Karpas-422 (cell line): ENCODE results near the gene ARRDC4. TPM values are rescaled to one million over a fixed set of nuclear protein-coding genes. Genes with fewer than 3 reads are reported as not detected.

Source experiments
- DNase-seq: peaks from one replicate; pipeline ENCODE4 v3.0.0-alpha.2; 2015
- H2AFZ ChIP-seq: fragments of 200-600 bp; sonication (generic); 2 replicates; pipeline ENCODE4 v1.6.1; 2014; ENCODE audit warnings: antibody characterized with exemption, low read length, mixed read lengths
- H3K27ac ChIP-seq: fragments of 200-600 bp; sonication (generic); 2 replicates; pipeline ENCODE4 v1.5.1; 2014; ENCODE audit warnings: mild to moderate bottlenecking, low read length, moderate library complexity
- H3K27me3 ChIP-seq: fragments of 200-600 bp; sonication (generic); 2 replicates; pipeline ENCODE4 v1.6.1; 2014; ENCODE audit warnings: low read length, mixed read lengths
- H3K36me3 ChIP-seq: fragments of 200-600 bp; sonication (generic); 2 replicates; pipeline ENCODE4 v1.6.1; 2014; ENCODE audit warnings: low read length, mixed read lengths; ENCODE audit not compliant: insufficient read depth
- H3K4me1 ChIP-seq: fragments of 200-600 bp; sonication (generic); 2 replicates; pipeline ENCODE4 v1.6.1; 2014; ENCODE audit warnings: mild to moderate bottlenecking, low read length, mixed read lengths
- H3K4me2 ChIP-seq: fragments of 200-600 bp; sonication (generic); 2 replicates; pipeline ENCODE4 v1.6.1; 2014; ENCODE audit warnings: low read length, low read depth, mild to moderate bottlenecking; ENCODE audit not compliant: poor library complexity, severe bottlenecking
- H3K4me3 ChIP-seq: fragments of 200-600 bp; sonication (generic); 2 replicates; pipeline ENCODE4 v1.5.1; 2014; ENCODE audit warnings: mild to moderate bottlenecking, antibody characterized with exemption, low read length, mixed read lengths
- H3K79me2 ChIP-seq: fragments of 200-600 bp; sonication (generic); 2 replicates; pipeline ENCODE4 v1.6.1; 2014; ENCODE audit warnings: mild to moderate bottlenecking, low read length, mixed read lengths
- H3K9ac ChIP-seq: fragments of 200-600 bp; sonication (generic); 2 replicates; pipeline ENCODE4 v1.6.0; 2014; ENCODE audit warnings: low read length
- H3K9me2 ChIP-seq: fragments of 200-600 bp; sonication (generic), shearing (Covaris generic); replicated peaks from 2 replicates; pipeline ENCODE4 v1.6.0; 2014; ENCODE audit warnings: mild to moderate bottlenecking, low read length, moderate library complexity; ENCODE audit not compliant: insufficient read depth
- H3K9me3 ChIP-seq: fragments of 300-700, 200-600 bp; sonication (generic); 2 replicates; pipeline ENCODE4 v1.6.1; 2014; ENCODE audit warnings: low read length, mixed read lengths
- H4K20me1 ChIP-seq: fragments of 200-600 bp; sonication (generic); 2 replicates; pipeline ENCODE4 v1.6.1; 2014; ENCODE audit warnings: mild to moderate bottlenecking, antibody characterized with exemption, low read length, low read depth; ENCODE audit not compliant: insufficient read depth
- total RNA-seq: library from RNA; depleted of rRNA; stranded (reverse); fragments of >200 nt; shearing (Covaris generic); gene quantifications from 2 replicates; pipeline ENCODE4 v1.2.3, GENCODE V29; 2014; ENCODE audit warnings: low replicate concordance

ARRDC4 gene
- total RNA-seq, 1 experiment from 2014 or later, result not detected

DNA sequence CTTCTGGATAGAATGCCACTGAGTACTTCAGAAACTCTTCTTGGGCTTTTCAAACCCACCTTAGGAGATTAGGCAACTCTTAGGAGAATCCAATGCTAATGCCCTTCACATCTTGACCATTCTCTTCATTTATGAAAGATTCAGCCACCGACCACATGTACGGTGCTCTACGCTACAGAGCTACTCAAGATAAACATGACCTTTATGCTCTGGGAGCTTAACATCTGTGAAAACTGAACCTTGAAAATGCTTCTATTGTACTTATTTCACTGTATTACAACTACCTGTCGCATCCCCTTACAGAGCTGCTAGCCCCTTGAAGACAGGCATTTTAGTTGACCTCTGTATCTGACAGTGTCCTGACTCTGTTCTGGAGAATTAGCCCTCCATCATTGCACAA lies 19.5 kb upstream of the ARRDC4 start:
- Histone ChIP-seq H3K9me3 (peaks cover 30% of the 10 kb centered on the region), H3K4me3 (no peak overlapping the region), H3K79me2 (no peaks in the 10 kb centered on the region), H3K27me3 (no peaks in the 10 kb centered on the region), H3K9ac (no peak overlapping the region), H4K20me1 (no peaks in the 10 kb centered on the region), H2AFZ (no peak overlapping the region), H3K27ac (no peak overlapping the region), H3K4me2 (no peak overlapping the region), H3K9me2 (no peaks in the 10 kb centered on the region), H3K4me1 (no peaks in the 10 kb centered on the region), H3K36me3 (no peaks in the 10 kb centered on the region)
- DNase-seq, result no peak

DNA sequence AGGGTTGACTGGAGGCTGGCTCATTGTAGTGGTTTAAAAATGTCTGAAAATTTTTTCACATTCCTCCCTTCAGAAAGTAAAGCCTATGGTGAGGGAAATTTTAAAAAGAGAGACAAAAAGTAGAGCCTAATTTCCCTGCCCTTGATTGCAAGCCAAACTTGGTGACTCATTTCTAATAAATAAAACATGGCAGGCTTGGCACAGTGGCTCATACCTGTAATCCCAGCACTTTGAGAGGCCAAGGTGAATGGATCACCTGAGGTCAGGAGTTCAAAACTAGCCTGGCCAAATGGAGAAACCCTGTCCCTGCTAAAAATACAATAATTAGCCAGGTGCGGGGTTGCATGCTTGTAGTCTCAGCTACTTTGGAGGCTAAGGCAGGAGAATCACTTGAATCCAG lies 18.9 kb upstream of the ARRDC4 start:
- no peaks in the 10 kb centered on the region for H3K9me2 ChIP-seq
- no peaks in the 10 kb centered on the region for H4K20me1 ChIP-seq
- no peak for DNase-seq
- H3K4me3 ChIP-seq, result no peak overlapping the region
- no peak overlapping the region for H2AFZ ChIP-seq
- H3K9me3 ChIP-seq, result peaks cover 30% of the 10 kb centered on the region
- H3K36me3 ChIP-seq, result no peaks in the 10 kb centered on the region
- no peak overlapping the region for H3K9ac ChIP-seq
- no peaks in the 10 kb centered on the region for H3K79me2 ChIP-seq
- H3K4me1 ChIP-seq, result no peaks in the 10 kb centered on the region
- no peak overlapping the region for H3K27ac ChIP-seq
- H3K4me2 ChIP-seq, result no peak overlapping the region
- H3K27me3 ChIP-seq, result no peaks in the 10 kb centered on the region

DNA sequence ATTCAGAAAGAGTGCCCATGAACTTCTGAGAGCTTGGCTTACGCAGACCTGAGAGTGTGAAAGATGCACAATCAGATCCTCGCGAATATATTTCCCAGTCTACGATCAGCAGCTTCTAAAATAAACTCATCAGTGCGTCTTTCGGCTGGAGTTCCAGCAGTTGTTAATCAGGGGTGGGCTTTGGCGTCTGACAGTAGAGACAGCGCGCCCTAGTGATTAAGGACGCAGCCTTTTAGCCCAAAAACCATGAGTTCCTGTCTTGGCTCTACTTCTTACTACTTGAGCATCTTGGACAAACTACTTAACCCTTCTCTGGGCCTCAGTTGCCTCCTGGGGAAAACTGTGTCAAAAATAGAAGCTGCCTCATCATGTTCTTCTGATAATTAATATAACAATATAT lies 15.8 kb upstream of the ARRDC4 start:
- no peaks in the 10 kb centered on the region for H3K27me3 ChIP-seq
- no peak overlapping the region for H3K9ac ChIP-seq
- H3K4me3 ChIP-seq, result no peak overlapping the region
- no peaks in the 10 kb centered on the region for H3K79me2 ChIP-seq
- no peak overlapping the region for H3K27ac ChIP-seq
- H2AFZ ChIP-seq, result no peak overlapping the region
- no peaks in the 10 kb centered on the region for H4K20me1 ChIP-seq
- no peaks in the 10 kb centered on the region for H3K9me2 ChIP-seq
- no peaks in the 10 kb centered on the region for H3K4me1 ChIP-seq
- H3K9me3 ChIP-seq, result peaks cover 30% of the 10 kb centered on the region
- no peak for DNase-seq
- H3K4me2 ChIP-seq, result no peak overlapping the region
- H3K36me3 ChIP-seq, result no peaks in the 10 kb centered on the region

- no peak overlapping the region for H3K9ac ChIP-seq
- H3K27ac ChIP-seq, result no peak overlapping the region
- no peaks in the 10 kb centered on the region for H3K36me3 ChIP-seq
- no peaks in the 10 kb centered on the region for H3K4me1 ChIP-seq
- H3K9me2 ChIP-seq, result no peaks in the 10 kb centered on the region
- H3K4me2 ChIP-seq, result no peak overlapping the region
- no peaks in the 10 kb centered on the region for H4K20me1 ChIP-seq
- H3K9me3 ChIP-seq, result peaks cover 23% of the 10 kb centered on the region
- no peaks in the 10 kb centered on the region for H3K27me3 ChIP-seq
- no peak overlapping the region for H3K4me3 ChIP-seq
- H3K79me2 ChIP-seq, result no peaks in the 10 kb centered on the region
- H2AFZ ChIP-seq, result no peak overlapping the region
- no peak for DNase-seq
Observed at GRCh38 chr15:97947465-97948260, 12.8 kb upstream of the ARRDC4 start.

DNA sequence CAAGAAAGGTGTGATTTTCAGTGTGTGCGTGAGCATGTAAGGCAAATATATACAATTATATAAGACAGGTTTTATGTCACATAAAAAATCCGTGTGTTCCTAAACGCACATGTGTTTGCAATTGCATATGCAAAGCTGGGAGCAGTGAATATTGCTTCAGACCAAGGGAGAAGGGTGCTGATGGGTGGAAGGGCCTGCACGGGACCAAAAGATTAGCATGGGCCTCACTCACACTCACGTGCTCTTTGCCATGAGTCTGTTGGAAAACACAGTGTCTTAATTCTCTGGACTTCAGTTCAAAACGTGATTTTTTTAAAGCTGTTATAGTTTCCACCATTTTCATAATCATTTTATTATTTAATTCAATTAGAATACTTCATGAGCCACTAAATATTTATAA lies 7.2 kb upstream of the ARRDC4 start:
- Histone ChIP-seq H4K20me1 (no peaks in the 10 kb centered on the region), H3K27me3 (no peaks in the 10 kb centered on the region), H3K9me3 (peaks cover 34% of the 10 kb centered on the region), H3K27ac (no peak overlapping the region), H3K79me2 (no peaks in the 10 kb centered on the region), H3K9me2 (no peaks in the 10 kb centered on the region), H3K9ac (no peak overlapping the region), H3K4me2 (no peak overlapping the region), H3K4me1 (no peaks in the 10 kb centered on the region), H3K36me3 (no peaks in the 10 kb centered on the region), H2AFZ (no peak overlapping the region), H3K4me3 (no peak overlapping the region)
- no peak for DNase-seq

GRCh38 chr15:97953748-97954147 lies 6.8 kb upstream of the ARRDC4 start:
- H3K79me2 ChIP-seq, result no peaks in the 10 kb centered on the region
- H3K4me1 ChIP-seq, result no peaks in the 10 kb centered on the region
- H3K36me3 ChIP-seq, result no peaks in the 10 kb centered on the region
- H3K4me2 ChIP-seq, result no peak overlapping the region
- no peaks in the 10 kb centered on the region for H3K27me3 ChIP-seq
- no peaks in the 10 kb centered on the region for H4K20me1 ChIP-seq
- H3K9ac ChIP-seq, result no peak overlapping the region
- DNase-seq, result no peak
- H3K27ac ChIP-seq, result no peak overlapping the region
- no peaks in the 10 kb centered on the region for H3K9me2 ChIP-seq
- no peak overlapping the region for H3K4me3 ChIP-seq
- H3K9me3 ChIP-seq, result peaks cover 31% of the 10 kb centered on the region
- no peak overlapping the region for H2AFZ ChIP-seq

GRCh38 chr15:97955035-97955434 lies 5.5 kb upstream of the ARRDC4 start:
- H3K4me2 ChIP-seq, result no peak overlapping the region
- no peak for DNase-seq
- H3K4me1 ChIP-seq, result no peaks in the 10 kb centered on the region
- peaks cover 31% of the 10 kb centered on the region for H3K9me3 ChIP-seq
- no peaks in the 10 kb centered on the region for H3K27me3 ChIP-seq
- no peaks in the 10 kb centered on the region for H3K36me3 ChIP-seq
- no peak overlapping the region for H2AFZ ChIP-seq
- no peaks in the 10 kb centered on the region for H3K9me2 ChIP-seq
- H3K27ac ChIP-seq, result no peak overlapping the region
- H3K79me2 ChIP-seq, result no peaks in the 10 kb centered on the region
- H3K9ac ChIP-seq, result no peak overlapping the region
- no peaks in the 10 kb centered on the region for H4K20me1 ChIP-seq
- H3K4me3 ChIP-seq, result no peak overlapping the region

GRCh38 chr15:97955529-97955928 lies 5.0 kb upstream of the ARRDC4 start:
- H3K4me1 ChIP-seq, result no peaks in the 10 kb centered on the region

More at GRCh38 chr15:97955529-97955928, 5.0 kb upstream of the ARRDC4 start:
- H3K9ac ChIP-seq, result no peak overlapping the region
- DNase-seq, result no peak
- no peak overlapping the region for H3K4me2 ChIP-seq
- H3K79me2 ChIP-seq, result no peaks in the 10 kb centered on the region
- no peaks in the 10 kb centered on the region for H3K36me3 ChIP-seq
- H3K27ac ChIP-seq, result no peak overlapping the region
- H3K9me3 ChIP-seq, result peaks cover 31% of the 10 kb centered on the region
- H3K9me2 ChIP-seq, result no peaks in the 10 kb centered on the region
- H4K20me1 ChIP-seq, result no peaks in the 10 kb centered on the region
- H2AFZ ChIP-seq, result no peak overlapping the region
- H3K4me3 ChIP-seq, result no peak overlapping the region
- H3K27me3 ChIP-seq, result no peaks in the 10 kb centered on the region
